ENCODE results near the gene FCGR2B.
"Not testable (repeated sequence)": the region's sequence is repeated elsewhere in the genome, so short reads cannot be mapped to it uniquely, and the experiment has no call there.

- not testable (repeated sequence) for TF ChIP-seq TOX (CRISPR knock-in tag; IDR thresholded peaks at IDR 0.05; ENCODE audit: borderline replicate concordance); ZNF565 (CRISPR knock-in tag; conservative IDR thresholded peaks at IDR 0.05; ENCODE audit: low read depth); ESRRG (CRISPR knock-in tag; IDR thresholded peaks at IDR 0.05); CREB5 (CRISPR knock-in tag; IDR thresholded peaks at IDR 0.05; ENCODE audit: low read depth); RARB (CRISPR knock-in tag; IDR thresholded peaks at IDR 0.05); SNAI2 (CRISPR knock-in tag; IDR thresholded peaks at IDR 0.05); CSDC2 (CRISPR knock-in tag; IDR thresholded peaks at IDR 0.05); GLIS3 (CRISPR knock-in tag; IDR thresholded peaks at IDR 0.05); PATZ1 (CRISPR knock-in tag; IDR thresholded peaks at IDR 0.05; ENCODE audit: borderline replicate concordance); ZFP30 (CRISPR knock-in tag; IDR thresholded peaks at IDR 0.05); CSRNP3 (CRISPR knock-in tag; IDR thresholded peaks at IDR 0.05); ISL1 (CRISPR knock-in tag; IDR thresholded peaks at IDR 0.05); ZFP3 (CRISPR knock-in tag; IDR thresholded peaks at IDR 0.05)
Observed at GRCh38 chr1:161644855-161645254, 18.1 kb upstream of the FCGR2B start.

Data from SK-N-SH treated with all-trans-retinoic acid at 6 μM for 48 hours (cell line).